Hematopoietic multipotent progenitor cell treated with erythropoietin and hydrocortisone succinate and interleukin-3 and kit ligand, for 6 days (in vitro differentiated cells): ENCODE results near the gene COMMD4.
"Not testable (repeated sequence)": the region's sequence is repeated elsewhere in the genome, so short reads cannot be mapped to it uniquely, and the experiment has no call there.

ENCODE experiments used
- DNase-seq: peaks from one replicate; pipeline ENCODE4 v3.0.0-alpha.2; 2015

COMMD4 gene

DNA sequence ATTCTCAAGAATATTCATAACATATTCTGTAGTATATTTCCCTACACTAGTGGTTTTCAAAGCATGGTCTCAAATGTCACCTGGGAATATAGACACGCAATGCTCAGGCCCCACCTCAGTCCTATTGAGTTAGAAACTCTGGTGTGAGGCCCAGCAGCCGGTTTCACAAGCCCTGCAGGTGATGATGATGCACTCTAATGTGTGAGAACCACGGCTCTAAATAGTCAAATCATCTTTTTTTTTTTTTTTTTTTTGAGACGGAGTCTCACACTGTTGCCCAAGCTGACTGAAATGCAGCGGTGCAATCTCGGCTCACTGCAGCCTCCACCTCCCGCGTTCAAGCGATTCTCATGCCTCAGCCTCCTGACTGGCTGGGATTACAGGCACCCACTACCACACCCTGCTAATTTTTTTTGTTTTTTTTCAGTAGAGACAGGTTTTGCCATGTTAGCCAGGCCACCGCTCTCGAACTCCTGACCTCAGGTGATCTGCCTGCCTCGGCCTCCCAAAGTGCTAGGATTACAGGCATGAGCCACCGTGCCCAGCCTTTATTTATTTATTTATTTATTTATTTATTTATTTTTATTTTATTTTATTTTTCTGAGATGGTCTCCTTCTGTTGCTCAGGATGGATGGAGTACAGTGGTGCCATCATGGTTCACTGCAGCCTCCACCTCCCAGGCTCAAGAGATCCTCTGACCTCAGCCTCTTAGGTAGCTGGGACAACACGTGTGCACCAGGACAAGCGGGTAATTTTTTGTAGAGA, 2.0 kb upstream of the COMMD4 start:
- not testable (repeated sequence) for DNase-seq

DNA sequence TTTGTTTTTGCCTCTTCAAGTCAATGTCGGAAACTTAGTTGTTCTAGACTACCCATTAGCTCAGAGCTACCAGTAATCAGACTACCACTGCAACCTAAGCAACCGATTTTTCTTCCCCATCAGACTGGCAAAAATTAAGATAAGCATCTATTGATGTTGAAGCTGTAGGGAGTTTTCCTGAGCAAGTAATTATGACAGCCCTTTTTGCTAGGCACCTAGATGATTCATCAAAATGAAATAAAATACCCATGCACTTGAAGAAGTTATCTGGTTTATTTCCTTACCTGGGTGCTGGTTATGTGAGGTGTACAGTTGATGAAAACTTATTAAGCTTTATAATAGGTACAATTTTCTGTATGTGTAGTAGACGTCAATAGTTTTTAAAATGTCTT, 554 bp upstream of the COMMD4 start:
- peak; percentile 23 for DNase-seq

DNA sequence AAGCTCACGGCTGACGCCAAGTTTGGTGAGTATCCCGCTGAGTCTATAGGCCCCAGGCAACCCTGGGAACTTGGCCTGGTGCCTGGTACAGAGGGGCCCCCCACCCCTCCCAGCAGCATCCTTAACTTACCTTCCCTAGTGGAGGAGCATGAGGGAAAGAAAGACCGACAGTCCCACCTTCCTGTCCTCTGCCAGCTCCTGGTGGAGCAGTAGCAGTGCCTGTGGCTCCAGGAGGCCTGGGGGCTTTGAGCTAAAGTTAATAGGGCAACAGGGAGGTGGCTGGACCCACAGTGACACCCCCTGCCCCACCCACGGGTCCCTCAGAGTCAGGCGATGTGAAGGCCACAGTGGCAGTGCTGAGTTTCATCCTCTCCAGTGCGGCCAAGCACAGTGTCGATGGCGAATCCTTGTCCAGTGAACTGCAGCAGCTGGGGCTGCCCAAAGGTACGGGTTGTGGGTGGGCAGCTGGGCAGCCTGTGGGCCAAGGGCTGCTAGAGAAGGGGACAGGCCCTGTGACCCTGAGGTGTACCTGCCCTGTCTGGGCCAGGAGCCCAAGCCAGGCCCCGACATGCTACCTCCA, 2.9 kb downstream of the COMMD4 start:
- DNase-seq: no peak

DNA sequence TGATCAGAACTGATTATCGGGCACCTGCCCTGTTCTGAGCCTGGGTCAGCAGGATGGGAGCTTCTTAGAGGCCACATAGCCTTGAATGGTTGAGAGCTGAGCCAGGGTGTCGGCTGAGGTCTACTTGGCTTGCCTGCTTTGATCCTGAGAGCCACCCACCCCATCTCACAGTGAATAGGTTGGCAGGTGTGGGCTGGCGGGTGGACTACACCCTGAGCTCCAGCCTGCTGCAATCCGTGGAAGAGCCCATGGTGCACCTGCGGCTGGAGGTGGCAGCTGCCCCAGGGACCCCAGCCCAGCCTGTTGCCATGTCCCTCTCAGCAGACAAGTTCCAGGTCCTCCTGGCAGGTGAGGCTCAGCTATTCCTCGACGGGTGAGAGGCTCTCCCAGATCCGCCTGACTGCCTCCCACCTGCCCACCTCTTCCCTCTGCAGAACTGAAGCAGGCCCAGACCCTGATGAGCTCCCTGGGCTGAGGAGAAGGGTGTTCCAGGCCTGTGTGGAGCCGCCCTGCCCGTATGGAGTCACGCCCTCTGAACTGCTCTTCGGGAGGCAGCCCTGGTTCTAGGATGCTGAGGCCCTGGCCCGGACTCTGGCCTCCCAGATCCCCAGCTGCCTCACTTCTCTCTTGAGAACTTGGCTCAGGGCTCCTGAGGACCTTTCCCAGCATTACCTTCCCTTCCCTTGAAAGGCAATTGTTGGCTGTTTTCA, 3.8 kb downstream of the COMMD4 start:
- DNase-seq: no peak

DNA sequence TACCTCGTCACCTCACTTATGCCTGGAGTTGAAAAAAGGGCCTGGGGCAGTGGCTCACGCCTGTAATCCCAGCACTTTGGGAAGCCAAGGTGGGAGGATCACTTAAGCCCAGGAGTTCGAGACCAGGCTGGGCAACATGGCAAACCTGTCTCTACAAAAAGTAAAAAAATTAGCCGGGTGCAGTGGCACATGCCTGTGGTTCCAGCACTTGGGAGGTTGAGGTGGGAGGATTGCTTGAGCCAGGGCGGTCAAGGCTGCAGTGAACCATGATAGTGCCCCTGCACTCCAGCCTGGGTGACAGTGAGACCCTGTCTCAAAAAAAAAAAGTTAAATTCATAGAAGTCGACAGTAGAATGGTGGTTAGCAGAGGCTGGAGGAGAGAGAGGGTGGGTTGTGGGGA, 6.4 kb downstream of the COMMD4 start:
- DNase-seq: no peak

DNA sequence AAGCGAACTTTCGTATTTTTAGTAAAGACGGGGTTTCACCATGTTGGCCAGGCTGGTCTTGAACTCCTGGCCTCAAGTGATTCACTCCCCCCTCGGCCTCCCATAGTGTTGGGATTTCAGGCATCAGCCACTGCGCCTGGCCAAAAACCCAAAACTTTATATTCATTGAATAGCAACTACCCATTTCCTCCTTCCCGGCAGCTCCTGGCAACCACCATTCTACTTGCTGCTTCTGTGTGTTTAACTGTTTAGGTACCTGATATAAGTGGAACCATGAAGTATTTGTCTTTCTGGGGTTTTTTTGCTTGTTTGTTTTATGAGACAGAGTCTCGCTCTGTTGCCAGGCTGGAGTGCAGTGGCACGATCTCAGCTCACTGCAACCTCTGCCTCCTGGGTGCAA, 8.1 kb downstream of the COMMD4 start:
- DNase-seq: not testable (repeated sequence)

DNA sequence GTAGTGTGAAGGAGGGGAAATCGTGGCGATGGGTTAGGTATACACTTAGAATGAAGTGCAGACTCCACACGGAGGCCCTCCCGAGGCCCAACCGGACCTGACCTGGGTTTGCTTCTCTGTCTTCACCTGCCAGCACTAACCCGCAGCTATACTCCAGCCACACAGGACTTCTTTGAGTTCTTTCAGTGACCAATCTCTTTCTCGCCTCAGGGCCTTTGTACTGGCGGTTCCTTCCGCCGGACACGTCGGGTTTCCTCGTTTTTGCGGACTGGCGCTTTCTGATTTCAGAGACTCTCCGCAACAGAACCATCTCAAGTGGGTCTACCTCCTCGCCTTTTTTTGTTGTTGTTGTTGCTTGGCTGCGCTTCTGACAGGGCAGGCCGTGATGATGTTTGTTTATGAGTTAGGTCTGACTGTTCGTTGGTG, 10.9 kb downstream of the COMMD4 start, which contains the start of gene NEIL1:
TSS of gene NEIL1 (plus strand) at position 244 of the 426 bp plus-strand sequence. CDS start 1,867 bp downstream, outside the sequence.
- DNase-seq: no peak

DNA sequence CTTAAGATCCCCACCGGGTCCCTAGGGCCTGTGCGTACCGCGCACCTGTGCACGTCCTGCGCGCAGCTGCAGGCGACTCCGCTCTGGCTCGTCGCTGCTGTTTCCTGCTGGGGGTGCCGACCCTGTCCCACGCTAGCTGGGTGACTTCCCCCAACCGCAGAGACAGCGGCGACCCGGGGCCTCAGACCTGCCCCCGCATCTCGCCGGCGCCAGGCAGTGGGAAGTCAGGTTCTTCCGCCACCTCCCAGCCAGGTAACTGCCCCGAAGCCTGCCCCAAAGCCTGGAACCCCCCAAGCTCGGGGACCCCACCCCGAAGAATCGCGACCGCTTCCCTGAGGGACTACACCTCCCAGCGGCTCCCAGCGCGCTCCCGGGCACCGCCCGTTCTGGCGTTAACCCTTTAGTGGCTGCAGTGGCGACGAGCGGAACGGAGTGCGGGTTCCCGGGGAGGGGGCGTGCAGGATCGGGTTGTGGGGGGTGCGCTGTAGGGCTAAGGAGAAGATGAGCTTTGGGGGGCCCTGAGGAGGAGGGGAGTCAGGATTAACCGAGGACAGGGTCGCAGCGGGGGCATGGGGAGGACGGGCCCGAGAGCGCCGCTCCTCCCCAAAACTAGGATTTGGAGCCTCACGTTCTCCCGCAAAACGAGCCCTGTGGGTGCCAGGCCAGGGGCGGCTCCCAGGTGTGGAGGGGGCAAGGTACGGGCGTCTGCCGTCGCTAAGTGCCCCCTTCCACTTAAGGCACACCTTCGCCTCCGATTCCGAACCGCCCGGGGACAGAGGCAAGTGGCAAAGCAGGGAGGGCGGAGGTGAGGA, 11.6 kb downstream of the COMMD4 start:
- DNase-seq: peak; percentile 65

DNA sequence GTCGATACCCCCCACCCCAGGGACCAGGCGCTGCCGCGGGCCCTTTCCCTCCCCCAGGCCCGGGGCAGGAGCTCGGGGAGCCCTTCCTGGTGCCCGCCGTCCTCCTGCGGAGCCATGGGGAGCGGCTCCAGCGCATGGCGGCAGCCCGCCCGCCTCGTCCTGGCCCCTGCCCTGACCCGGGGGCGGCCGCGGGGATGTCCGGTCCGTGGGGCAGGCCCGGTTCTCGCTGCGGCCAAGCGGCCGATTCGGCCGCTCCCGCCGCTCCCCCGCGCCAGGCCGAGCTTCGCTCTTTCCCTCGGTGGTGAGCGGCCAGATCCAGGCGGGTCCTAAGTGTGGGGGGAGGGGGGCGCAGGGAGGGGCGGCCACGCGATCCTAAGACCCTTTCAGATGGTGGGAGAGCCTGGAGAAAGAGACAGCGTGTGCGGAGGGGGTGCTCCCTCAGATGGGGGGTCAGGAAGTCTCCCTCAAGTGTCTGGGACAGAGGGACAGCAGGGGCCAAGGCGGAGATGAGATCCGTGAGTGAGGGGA, 12.2 kb downstream of the COMMD4 start:
- DNase-seq: no peak

DNA sequence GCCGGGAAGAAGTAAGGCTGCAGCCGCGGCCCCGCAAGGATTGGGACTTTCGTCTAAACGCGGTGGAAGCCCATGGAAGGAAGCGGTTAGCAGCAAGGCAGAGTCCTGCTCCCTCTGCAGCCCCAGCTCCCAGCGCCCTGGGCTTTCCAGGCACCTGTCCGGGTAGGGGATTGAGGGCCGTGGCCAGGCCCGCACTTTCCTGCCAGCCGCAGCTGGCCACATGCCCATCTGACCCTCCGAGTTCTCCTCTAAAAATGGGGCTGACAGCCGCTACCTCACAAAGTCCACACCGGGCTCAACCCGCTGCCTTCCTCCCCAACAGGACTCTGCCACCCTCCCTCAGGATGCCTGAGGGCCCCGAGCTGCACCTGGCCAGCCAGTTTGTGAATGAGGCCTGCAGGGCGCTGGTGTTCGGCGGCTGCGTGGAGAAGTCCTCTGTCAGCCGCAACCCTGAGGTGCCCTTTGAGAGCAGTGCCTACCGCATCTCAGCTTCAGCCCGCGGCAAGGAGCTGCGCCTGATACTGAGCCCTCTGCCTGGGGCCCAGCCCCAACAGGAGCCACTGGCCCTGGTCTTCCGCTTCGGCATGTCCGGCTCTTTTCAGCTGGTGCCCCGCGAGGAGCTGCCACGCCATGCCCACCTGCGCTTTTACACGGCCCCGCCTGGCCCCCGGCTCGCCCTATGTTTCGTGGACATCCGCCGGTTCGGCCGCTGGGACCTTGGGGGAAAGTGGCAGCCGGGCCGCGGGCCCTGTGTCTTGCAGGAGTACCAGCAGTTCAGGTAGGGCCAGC, 12.9 kb downstream of the COMMD4 start:
- DNase-seq: peak; percentile 31

DNA sequence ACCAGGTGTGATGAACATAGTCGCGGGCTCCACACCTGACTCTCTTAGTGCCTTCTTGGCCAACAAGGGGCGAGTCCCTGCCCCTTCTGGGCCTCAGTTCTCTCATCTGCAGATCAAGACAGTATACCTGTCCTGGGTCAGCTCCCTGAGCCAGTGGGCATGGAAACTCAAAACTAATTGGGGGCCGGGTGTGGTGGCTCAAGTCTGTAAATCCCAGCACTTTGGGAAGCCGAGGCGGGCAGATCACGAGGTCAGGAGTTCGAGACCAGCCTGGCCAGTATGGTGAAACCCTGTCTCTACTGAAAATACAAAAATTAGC, 13.4 kb downstream of the COMMD4 start:
- DNase-seq: not testable (repeated sequence)

DNA sequence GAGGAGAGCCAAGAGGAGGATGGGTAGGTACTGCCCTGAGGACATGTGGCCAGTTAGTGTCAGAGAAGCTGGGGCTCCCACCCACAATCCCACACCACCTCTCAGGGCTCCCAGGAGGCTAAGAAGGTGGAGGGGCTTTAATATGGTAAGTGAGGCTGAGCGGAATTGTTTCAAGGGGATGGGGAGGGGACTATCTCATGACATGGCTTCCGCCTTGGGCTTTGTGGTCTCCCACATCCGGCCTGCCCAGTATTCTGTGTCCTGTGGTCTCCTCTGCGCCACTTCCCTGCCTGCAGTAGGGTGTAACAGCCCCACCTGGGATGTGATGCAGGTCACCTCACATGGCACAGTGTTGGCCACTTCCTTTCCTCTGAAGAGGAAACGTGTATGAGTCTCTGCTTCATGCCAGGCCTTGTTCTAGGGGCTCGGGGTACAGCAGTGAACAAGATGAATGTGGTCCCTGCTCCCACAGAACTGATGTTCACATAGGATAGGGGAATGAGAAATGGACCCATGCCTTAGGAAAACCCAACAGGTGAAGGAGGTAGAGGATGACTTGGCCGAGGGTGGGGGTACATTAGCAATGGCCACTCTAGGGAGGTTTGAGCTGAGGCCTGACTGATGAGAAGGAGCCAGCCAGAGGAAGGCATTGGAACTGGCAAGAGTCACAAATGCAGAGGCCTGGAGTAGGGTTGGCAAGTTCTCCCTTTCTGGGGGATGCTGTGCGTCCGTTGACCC, 14.2 kb downstream of the COMMD4 start:
- peak; percentile 85 for DNase-seq

DNA sequence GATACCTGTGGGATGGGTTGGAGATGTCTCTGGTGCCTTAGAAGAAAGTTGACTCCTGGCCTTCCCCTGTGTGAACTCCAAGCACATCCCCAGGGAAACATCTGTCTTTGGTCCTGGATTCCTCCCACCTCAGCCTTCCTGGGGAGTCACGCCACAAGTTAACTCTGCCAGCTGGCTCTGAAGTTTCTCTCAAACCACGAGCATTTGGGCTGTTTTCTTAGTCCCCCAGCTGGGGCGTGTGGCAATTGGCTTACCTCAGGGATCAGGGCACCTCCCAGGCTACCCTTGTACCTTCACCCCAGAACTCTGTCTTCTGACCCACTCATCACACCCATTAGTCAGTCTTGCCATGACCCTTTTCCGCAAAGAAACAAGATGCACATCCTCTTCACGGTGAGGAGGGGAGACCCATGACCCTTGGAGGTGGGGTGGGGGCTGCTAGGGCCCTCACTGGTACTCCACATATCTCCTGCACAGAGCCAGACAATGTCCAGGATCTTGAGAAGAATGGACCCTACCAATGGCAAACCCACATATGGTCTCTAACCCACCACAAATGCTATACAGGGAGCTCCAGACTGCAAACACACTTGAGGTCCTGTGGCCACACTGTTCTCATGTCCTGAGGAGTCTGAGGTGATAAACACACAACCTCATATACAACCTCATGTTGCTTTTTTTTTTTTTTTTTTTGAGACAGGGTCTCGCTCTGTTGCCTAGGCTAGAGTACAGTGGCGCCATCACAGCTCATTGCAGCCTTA, 14.9 kb downstream of the COMMD4 start:
- DNase-seq: no peak

DNA sequence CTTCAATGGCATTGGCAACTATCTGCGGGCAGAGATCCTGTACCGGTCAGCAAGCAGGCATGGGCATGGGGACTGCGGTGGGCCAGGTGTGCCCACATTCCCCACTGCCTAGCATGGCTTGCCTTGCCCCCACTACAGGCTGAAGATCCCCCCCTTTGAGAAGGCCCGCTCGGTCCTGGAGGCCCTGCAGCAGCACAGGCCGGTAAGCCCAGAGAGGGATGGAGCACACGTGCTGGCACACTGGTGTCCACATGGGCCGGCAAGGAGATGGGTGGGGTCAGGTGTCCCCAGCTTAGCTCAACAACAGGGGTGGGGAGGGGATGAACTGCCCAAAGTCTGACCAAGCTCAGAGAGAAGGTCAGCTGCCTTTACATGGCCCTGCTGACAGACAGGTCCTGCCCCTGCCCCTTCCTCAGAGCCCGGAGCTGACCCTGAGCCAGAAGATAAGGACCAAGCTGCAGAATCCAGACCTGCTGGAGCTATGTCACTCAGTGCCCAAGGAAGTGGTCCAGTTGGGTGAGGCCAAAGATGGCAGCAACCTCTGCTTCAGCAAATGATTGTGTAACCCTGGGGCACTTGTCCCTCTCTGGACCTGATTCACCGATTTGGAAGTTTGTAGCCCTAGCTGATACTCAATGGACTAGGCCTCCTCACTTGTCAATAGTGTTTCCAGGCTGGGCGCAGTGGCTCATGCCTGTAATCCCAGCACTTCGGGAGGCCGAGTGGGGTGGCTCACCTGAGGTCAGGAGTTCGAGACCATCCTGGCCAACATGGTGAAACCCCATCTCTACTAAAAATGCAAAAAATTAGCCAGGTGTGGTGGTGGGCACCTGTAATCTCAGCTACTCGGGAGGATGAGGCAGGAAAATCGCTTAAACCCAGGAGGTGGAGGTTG, 16.6 kb downstream of the COMMD4 start:
- no peak for DNase-seq

DNA sequence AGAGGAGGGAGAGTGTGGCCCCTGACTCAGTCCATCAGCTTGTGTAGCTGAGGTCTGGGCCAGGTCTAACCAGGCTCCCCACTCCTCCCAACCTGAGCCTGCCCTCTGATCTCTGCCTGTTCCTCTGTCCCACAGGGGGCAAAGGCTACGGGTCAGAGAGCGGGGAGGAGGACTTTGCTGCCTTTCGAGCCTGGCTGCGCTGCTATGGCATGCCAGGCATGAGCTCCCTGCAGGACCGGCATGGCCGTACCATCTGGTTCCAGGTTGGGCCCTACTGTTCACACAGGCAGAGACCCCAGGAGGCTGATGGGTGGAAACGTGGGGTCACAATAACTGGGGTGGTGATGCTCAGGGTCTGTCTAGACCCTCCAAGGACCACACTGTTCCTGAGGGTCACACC, 17.7 kb downstream of the COMMD4 start:
- no peak for DNase-seq

DNA sequence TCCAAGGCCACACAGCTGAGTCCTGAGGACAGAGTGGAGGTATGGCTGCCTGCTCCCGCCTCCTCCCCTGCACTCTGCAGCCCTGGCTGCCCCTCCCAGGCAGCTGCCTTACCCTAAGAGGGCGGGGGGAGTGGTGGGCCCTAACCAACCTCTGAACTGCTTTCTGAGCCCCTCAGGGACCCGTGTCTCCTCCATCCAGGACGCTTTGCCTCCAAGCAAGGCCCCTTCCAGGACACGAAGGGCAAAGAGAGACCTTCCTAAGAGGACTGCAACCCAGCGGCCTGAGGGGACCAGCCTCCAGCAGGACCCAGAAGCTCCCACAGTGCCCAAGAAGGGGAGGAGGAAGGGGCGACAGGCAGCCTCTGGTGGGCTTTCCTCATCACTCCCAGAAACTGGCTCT, 18.6 kb downstream of the COMMD4 start:
- no peak for DNase-seq

DNA sequence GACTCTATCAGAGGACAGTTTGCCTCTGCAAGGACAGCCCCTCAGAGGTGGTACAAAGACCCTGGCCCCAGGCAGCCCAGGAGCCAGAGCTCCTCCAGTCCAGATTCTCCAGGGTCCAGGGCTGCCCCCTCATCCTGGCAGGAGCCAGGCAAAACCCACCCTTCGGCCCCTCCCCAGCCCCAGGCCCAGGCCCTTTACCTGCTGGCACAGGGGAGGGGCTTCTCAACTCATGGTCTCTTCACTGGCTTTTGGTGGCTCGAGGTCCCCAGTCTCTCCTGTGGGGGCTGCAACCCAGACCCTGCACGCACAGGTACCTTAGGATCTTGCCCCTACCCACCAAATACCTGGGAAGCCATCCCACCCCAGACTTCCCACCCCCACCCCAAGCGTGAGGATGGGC, 19.5 kb downstream of the COMMD4 start:
- DNase-seq: no peak

DNA sequence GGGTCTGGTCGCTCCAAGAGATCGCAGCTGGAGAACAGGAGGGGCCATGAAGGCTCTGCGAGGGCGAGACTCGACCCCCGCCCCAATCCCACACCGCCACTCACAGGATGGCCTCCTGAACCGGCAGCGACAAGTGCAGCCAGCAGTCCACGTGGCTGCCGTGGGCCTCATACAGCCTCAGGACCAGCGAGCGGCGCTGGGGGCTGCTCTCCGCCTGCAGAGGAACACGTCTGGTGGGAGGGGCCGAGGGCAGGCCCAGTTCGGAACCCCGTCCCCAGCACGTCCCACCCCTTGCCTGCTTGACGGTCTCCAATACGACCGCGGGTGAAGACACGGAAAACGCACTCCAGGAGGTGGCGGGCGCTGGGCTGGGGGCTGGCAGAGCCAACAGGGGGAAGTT, 20.1 kb downstream of the COMMD4 start:
- DNase-seq: no peak

DNA sequence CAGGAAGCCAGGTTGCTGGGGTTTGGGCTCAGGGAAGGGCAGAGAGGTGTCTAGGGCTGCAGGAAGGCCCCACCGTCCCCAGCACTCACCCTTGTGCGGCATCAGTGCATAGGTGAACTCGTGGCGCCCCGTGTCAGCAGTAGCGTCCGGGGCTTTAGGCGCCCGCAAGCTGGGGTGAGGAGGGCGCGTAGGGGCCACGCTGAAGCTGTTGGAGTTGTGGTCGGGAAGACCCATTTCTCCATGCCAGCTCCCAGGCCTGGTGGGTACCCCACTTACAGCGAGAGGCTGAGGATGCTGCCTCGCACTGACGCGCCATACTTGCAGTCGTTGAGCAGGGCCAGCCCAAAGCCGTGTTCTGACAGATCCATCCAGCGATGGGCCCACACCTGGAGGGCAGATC, 20.7 kb downstream of the COMMD4 start:
- no peak for DNase-seq
